Thoracic aorta (tissue), 2 donors: ENCODE data around the gene PSMC1. TPM values are rescaled to one million over a fixed set of nuclear protein-coding genes. Genes with fewer than 3 reads are reported as not detected.
"Not testable (repeated sequence)": the region's sequence is repeated elsewhere in the genome, so short reads cannot be mapped to it uniquely, and the experiment has no call there.

Experiments
- ATAC-seq: fragments of 150-250 bp; one replicate; pipeline ENCODE4 v1.8.0; 2017; ENCODE audit warnings: low read depth; ENCODE audit not compliant: insufficient number of reproducible peaks, low FRiP score
- DNase-seq: peaks from one replicate; pipeline ENCODE4 v3.0.0-alpha.2; 2020; ENCODE audit warnings: low spot score
- H3K27ac ChIP-seq, 2 donors: fragments of 200-600 bp; sonication (generic); 1 replicate in 1 of 2; 2 replicates in 1 of 2; pipeline ENCODE4 v1.5.1; 2016; ENCODE audit warnings: mild to moderate bottlenecking in 2 of 2, moderate library complexity in 2 of 2
- H3K27me3 ChIP-seq: fragments of 200-600 bp; sonication (generic); replicated peaks from 2 replicates; pipeline ENCODE4 v1.6.0; 2016; ENCODE audit warnings: mild to moderate bottlenecking; ENCODE audit not compliant: insufficient read depth
- H3K36me3 ChIP-seq: fragments of 200-600 bp; sonication (generic); one replicate; pipeline ENCODE4 v1.5.1; 2016
- H3K4me1 ChIP-seq, 2 donors: fragments of 200-600 bp; sonication (generic); 1 replicate in 1 of 2; 2 replicates in 1 of 2; pipeline versions ENCODE4 v1.5.1 to v1.6.0; 2016; ENCODE audit warnings: low read depth in 2 of 2, mild to moderate bottlenecking in 1 of 2; ENCODE audit not compliant: control insufficient read depth in 1 of 2
- H3K4me3 ChIP-seq: fragments of 200-600 bp; sonication (generic); 2 replicates; pipeline ENCODE4 v1.5.1; 2016; ENCODE audit warnings: mild to moderate bottlenecking
- H3K9me3 ChIP-seq: fragments of 200-600 bp; sonication (generic); 2 replicates; pipeline ENCODE4 v1.5.1; 2016
- total RNA-seq, 2 donors: library from RNA; depleted of rRNA; stranded (reverse); fragments of >200 nt; gene quantifications; one replicate each; pipeline versions ENCODE4 v1.1.0 to v1.2.3, GENCODE V29; 2016
- TF ChIP-seq, protein P1 (sequence below): fragments of 200-600 bp; sonication (generic); IDR thresholded peaks from one replicate; pipeline ENCODE4 v1.5.1; 2019; ENCODE audit warnings: antibody characterized with exemption

PSMC1 gene
- total RNA-seq, 2 donors from 2014 or later: 95.7 to 112 TPM

GRCh38 chr14:90239139-90239538 is 17.2 kb upstream of the PSMC1 start:
- H3K4me1 ChIP-seq: no peaks in the 10 kb centered on the region
- H3K4me3 ChIP-seq: no peak overlapping the region
- H3K27ac ChIP-seq: no peak overlapping the region
- H3K27me3 ChIP-seq: no peaks in the 10 kb centered on the region
- DNase-seq: no peak
- peaks cover 38% of the 10 kb centered on the region for H3K9me3 ChIP-seq
- ATAC-seq: no peak
- TF ChIP-seq, protein P1, sequence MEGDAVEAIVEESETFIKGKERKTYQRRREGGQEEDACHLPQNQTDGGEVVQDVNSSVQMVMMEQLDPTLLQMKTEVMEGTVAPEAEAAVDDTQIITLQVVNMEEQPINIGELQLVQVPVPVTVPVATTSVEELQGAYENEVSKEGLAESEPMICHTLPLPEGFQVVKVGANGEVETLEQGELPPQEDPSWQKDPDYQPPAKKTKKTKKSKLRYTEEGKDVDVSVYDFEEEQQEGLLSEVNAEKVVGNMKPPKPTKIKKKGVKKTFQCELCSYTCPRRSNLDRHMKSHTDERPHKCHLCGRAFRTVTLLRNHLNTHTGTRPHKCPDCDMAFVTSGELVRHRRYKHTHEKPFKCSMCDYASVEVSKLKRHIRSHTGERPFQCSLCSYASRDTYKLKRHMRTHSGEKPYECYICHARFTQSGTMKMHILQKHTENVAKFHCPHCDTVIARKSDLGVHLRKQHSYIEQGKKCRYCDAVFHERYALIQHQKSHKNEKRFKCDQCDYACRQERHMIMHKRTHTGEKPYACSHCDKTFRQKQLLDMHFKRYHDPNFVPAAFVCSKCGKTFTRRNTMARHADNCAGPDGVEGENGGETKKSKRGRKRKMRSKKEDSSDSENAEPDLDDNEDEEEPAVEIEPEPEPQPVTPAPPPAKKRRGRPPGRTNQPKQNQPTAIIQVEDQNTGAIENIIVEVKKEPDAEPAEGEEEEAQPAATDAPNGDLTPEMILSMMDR: no peak
- H3K36me3 ChIP-seq: no peaks in the 10 kb centered on the region

DNA sequence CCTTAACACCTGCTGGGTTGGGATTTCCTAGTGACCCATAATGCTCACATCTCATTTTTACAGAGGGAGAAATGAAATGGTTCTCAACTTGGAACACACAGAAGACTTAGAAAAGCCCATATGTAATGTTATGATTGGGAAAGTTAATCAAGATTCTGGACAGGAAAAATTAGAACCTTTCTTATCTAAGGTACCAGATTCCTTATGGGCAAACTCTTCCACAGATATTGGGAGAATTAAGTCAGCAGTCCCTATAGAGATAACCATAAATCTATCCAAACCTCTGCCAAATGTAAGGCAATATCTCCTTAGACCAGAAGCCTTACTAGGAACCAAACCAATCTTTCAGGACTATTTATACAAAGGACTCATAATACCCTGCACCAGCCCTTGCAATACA is 13.9 kb upstream of the PSMC1 start:
- no peak overlapping the region for H3K27ac ChIP-seq
- H3K4me3 ChIP-seq: no peak overlapping the region
- no peaks in the 10 kb centered on the region for H3K36me3 ChIP-seq
- peaks cover 35% of the 10 kb centered on the region for H3K9me3 ChIP-seq
- H3K27me3 ChIP-seq: no peaks in the 10 kb centered on the region
- H3K4me1 ChIP-seq: no peaks in the 10 kb centered on the region
- DNase-seq: no peak
- no peak for ATAC-seq
- TF ChIP-seq, protein P1: no peak

- DNase-seq: no peak
- H3K27me3 ChIP-seq: no peaks in the 10 kb centered on the region
- no peak overlapping the region for H3K27ac ChIP-seq
- H3K9me3 ChIP-seq: no peaks in the 10 kb centered on the region
- no peak overlapping the region for H3K4me3 ChIP-seq
- no peaks in the 10 kb centered on the region for H3K4me1 ChIP-seq
- H3K36me3 ChIP-seq: no peaks in the 10 kb centered on the region
- ATAC-seq: no peak
- TF ChIP-seq, protein P1: no peak
Observed at GRCh38 chr14:90246936-90247335, 9.4 kb upstream of the PSMC1 start.

DNA sequence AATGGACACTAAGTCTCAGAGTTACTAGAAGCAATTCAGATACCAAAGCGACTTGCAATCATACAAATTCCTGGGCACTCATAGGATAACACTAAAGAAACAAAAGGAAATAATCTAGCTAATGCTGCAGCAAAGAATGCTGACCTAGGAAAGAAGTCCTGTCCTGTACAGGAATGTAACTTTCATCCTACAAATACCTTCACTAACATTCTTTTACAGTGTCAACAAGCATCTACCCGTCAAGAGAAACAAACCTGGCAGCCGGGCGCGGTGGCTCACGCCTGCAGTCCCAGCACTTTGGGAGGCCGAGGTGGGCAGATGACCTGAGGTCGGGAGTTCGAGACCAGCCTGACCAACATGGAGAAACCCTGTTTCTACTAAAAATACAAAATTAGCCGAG is 8.9 kb upstream of the PSMC1 start:
- not testable (repeated sequence) for DNase-seq, H3K9me3 ChIP-seq, H3K4me3 ChIP-seq, ATAC-seq, H3K36me3 ChIP-seq, H3K27ac ChIP-seq, H3K27me3 ChIP-seq, H3K4me1 ChIP-seq

DNA sequence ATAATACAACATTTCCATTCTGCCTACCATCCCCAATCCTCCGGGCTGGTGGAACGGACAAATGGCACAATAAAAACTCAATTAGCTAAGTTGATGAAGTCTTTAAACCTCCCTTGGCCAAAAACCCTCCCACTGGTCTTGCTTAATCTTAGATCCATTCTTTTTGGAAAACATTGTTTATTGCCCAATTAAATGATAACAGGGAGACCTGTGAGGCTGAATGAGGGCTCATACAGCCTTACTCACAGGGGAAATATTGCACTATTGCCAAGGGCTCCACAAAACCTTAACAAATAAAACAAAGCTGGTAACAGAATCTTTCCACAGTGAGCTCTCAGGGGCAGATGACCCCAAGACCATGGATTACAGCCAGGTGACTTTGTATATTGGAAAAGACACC is 7.8 kb upstream of the PSMC1 start:
- Histone ChIP-seq H3K4me3 (no peak overlapping the region), H3K36me3 (no peaks in the 10 kb centered on the region), H3K27ac (no peak overlapping the region), H3K27me3 (no peaks in the 10 kb centered on the region), H3K9me3 (no peaks in the 10 kb centered on the region), H3K4me1 (no peaks in the 10 kb centered on the region)
- ATAC-seq: no peak
- DNase-seq: no peak
- TF ChIP-seq, protein P1: no peak

DNA sequence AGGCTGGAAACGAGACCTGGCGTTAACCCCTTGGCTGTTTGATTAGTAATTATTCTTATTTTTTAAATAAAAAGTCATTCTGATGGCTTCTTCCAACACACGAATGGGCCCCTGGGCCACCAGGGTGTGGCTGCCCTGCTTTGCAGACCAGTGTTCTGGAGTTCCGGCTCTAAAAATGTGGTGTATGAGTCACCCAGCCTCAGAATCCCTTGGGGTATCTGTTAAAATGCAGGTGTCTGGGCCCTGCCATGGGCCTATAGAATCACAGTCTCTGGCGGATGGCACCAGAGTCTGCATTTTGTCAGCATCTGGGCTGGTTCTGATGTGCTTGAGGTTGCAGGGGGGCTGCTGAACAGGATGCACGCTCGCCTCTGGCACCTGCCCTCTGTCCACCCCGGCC is 2.5 kb upstream of the PSMC1 start:
- TF ChIP-seq, protein P1: no peak
- H3K4me1 ChIP-seq: peaks cover 10 to 19% of the 10 kb centered on the region in 2 donors
- H3K27me3 ChIP-seq: no peaks in the 10 kb centered on the region
- ATAC-seq: no peak
- H3K9me3 ChIP-seq: no peaks in the 10 kb centered on the region
- no peak overlapping the region for H3K4me3 ChIP-seq
- no peaks in the 10 kb centered on the region for H3K36me3 ChIP-seq
- no peak for DNase-seq
- no peak overlapping the region for H3K27ac ChIP-seq
